ENCODE results near the gene NUDT6.

The NUDT6 gene

DNA sequence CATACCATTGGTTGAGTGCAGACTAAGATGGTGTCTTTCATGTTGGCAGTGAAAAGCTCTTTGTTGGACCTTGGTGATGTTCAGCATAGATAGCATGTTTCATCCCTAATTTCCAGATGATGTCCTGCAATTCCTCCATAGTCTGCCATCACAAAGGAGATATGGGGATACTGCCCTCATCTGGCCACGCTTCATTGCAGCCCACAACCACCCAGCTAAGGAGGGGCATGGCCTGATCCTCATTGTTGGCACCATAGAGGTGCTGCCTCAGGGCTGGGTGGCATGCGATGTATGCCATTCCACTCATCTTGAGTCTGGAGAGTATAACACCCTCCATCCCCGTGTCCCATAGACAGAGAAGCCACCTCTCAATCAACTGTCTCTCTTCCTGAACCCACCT, 31.5 kb upstream of the NUDT6 start:
- no peak for TF ChIP-seq EZH2phosphoT487 (conservative IDR thresholded peaks at IDR 0.05; ENCODE audit: low read length)
- TF ChIP-seq, protein P1, sequence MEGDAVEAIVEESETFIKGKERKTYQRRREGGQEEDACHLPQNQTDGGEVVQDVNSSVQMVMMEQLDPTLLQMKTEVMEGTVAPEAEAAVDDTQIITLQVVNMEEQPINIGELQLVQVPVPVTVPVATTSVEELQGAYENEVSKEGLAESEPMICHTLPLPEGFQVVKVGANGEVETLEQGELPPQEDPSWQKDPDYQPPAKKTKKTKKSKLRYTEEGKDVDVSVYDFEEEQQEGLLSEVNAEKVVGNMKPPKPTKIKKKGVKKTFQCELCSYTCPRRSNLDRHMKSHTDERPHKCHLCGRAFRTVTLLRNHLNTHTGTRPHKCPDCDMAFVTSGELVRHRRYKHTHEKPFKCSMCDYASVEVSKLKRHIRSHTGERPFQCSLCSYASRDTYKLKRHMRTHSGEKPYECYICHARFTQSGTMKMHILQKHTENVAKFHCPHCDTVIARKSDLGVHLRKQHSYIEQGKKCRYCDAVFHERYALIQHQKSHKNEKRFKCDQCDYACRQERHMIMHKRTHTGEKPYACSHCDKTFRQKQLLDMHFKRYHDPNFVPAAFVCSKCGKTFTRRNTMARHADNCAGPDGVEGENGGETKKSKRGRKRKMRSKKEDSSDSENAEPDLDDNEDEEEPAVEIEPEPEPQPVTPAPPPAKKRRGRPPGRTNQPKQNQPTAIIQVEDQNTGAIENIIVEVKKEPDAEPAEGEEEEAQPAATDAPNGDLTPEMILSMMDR (IDR thresholded peaks at IDR 0.05; ENCODE audit: insufficient read depth, low read length, poor library complexity, severe bottlenecking), result no peak
- no peak overlapping the region for H3K9ac ChIP-seq (ENCODE audit: low read length)
- no peak overlapping the region for H3K4me3 ChIP-seq (ENCODE audit: insufficient read depth, low read length, poor library complexity, severe bottlenecking)
- no peaks in the 10 kb centered on the region for H3K9me2 ChIP-seq (replicated peaks; ENCODE audit: insufficient read depth, low read length)
- no peaks in the 10 kb centered on the region for H4K20me1 ChIP-seq (ENCODE audit: low read depth, low read length)
- no peaks in the 10 kb centered on the region for H3F3A ChIP-seq (ENCODE audit: insufficient read depth)
- H3K36me3 ChIP-seq (ENCODE audit: low read length), result no peaks in the 10 kb centered on the region
- no peaks in the 10 kb centered on the region for H3K79me2 ChIP-seq (ENCODE audit: insufficient read depth, low read length)
- no peaks in the 10 kb centered on the region for H3K9me3 ChIP-seq (ENCODE audit: insufficient read depth, low read length)
- H2AFZ ChIP-seq (ENCODE audit: low read depth, low read length, severe bottlenecking), result no peak overlapping the region
- no peak overlapping the region for H3K4me2 ChIP-seq (ENCODE audit: low read depth, low read length, poor library complexity, severe bottlenecking)
- no peak overlapping the region for H3K27ac ChIP-seq (ENCODE audit: low read depth, low read length)
- no peaks in the 10 kb centered on the region for H3K27me3 ChIP-seq (ENCODE audit: low read length)

DNA sequence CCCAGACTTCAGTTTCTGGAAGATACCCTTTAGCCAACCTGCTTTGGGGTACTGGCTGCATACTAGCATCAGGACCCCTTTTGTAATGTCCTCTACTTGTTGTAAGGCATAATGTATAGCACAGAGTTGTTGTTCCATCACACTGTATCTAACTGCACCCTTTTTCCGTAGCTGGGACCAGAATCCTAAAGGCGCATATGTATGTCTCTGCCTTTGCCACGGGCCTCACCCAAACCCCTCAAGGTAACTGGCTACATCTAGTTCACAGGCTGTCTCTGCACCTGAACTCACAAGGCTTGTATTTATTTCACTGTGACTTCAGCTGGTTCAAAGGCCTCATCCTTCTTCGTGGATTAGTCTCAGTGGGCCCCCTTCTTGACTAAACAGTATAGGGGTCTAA, 29.6 kb upstream of the NUDT6 start:
- H3F3A ChIP-seq (ENCODE audit: insufficient read depth), result no peaks in the 10 kb centered on the region
- H2AFZ ChIP-seq (ENCODE audit: low read depth, low read length, severe bottlenecking), result no peak overlapping the region
- H3K9me2 ChIP-seq (replicated peaks; ENCODE audit: insufficient read depth, low read length), result no peaks in the 10 kb centered on the region
- H3K36me3 ChIP-seq (ENCODE audit: low read length), result no peaks in the 10 kb centered on the region
- no peak overlapping the region for H3K4me3 ChIP-seq (ENCODE audit: insufficient read depth, low read length, poor library complexity, severe bottlenecking)
- no peak overlapping the region for H3K9ac ChIP-seq (ENCODE audit: low read length)
- no peaks in the 10 kb centered on the region for H3K9me3 ChIP-seq (ENCODE audit: insufficient read depth, low read length)
- no peaks in the 10 kb centered on the region for H3K79me2 ChIP-seq (ENCODE audit: insufficient read depth, low read length)
- TF ChIP-seq, protein P1 (IDR thresholded peaks at IDR 0.05; ENCODE audit: insufficient read depth, low read length, poor library complexity, severe bottlenecking), result no peak
- TF ChIP-seq EZH2phosphoT487 (conservative IDR thresholded peaks at IDR 0.05; ENCODE audit: low read length), result no peak
- H3K27me3 ChIP-seq (ENCODE audit: low read length), result no peaks in the 10 kb centered on the region
- H4K20me1 ChIP-seq (ENCODE audit: low read depth, low read length), result no peaks in the 10 kb centered on the region
- no peak overlapping the region for H3K4me2 ChIP-seq (ENCODE audit: low read depth, low read length, poor library complexity, severe bottlenecking)
- no peak overlapping the region for H3K27ac ChIP-seq (ENCODE audit: low read depth, low read length)

DNA sequence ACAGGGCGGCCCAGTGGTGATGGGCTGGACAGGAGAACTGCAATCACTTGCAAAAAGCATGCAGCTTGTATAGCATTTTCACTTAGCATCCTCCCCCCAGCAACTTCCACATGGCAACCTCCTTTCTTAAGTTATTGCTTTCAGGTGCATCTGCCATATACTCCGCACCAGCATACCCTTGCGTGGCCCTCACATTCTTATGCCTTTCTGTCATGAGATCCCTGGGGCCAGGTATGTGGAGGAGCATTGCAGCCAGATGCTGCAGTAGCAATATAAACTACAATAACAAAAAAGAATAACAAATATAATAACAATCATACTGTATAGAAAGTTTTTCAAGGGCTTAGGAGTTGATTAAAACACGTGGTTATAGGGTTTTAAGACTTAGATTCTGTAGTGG, 26.3 kb upstream of the NUDT6 start:
- H3K4me2 ChIP-seq (ENCODE audit: low read depth, low read length, poor library complexity, severe bottlenecking), result no peak overlapping the region
- no peaks in the 10 kb centered on the region for H3K36me3 ChIP-seq (ENCODE audit: low read length)
- TF ChIP-seq EZH2phosphoT487 (conservative IDR thresholded peaks at IDR 0.05; ENCODE audit: low read length), result no peak
- TF ChIP-seq, protein P1 (IDR thresholded peaks at IDR 0.05; ENCODE audit: insufficient read depth, low read length, poor library complexity, severe bottlenecking), result no peak
- H3K4me3 ChIP-seq (ENCODE audit: insufficient read depth, low read length, poor library complexity, severe bottlenecking), result no peak overlapping the region
- no peaks in the 10 kb centered on the region for H4K20me1 ChIP-seq (ENCODE audit: low read depth, low read length)
- H2AFZ ChIP-seq (ENCODE audit: low read depth, low read length, severe bottlenecking), result no peak overlapping the region
- H3K27me3 ChIP-seq (ENCODE audit: low read length), result no peaks in the 10 kb centered on the region
- no peaks in the 10 kb centered on the region for H3K9me2 ChIP-seq (replicated peaks; ENCODE audit: insufficient read depth, low read length)
- H3F3A ChIP-seq (ENCODE audit: insufficient read depth), result no peaks in the 10 kb centered on the region
- no peak overlapping the region for H3K9ac ChIP-seq (ENCODE audit: low read length)
- H3K79me2 ChIP-seq (ENCODE audit: insufficient read depth, low read length), result no peaks in the 10 kb centered on the region
- H3K9me3 ChIP-seq (ENCODE audit: insufficient read depth, low read length), result no peaks in the 10 kb centered on the region
- H3K27ac ChIP-seq (ENCODE audit: low read depth, low read length), result no peak overlapping the region
